Activated CD4-positive, alpha-beta T cell treated with anti-CD3 and anti-CD28 coated beads, Interleukin-10, Interleukin-2, amounts not matched to agents 100 ng/mL and 50 ng/mL, durations not matched to agents 16 hours and 8 hours (primary cell): ENCODE measurements around the gene DOCK6.

Experiments used
- DNase-seq: peaks from one replicate; pipeline ENCODE4 v3.0.0-alpha.2; 2020

Gene DOCK6

GRCh38 chr19:11274533-11275086 lies 12.3 kb upstream of the DOCK6 start:
- no peak for DNase-seq

GRCh38 chr19:11273989-11274388 lies 11.7 kb upstream of the DOCK6 start:
- no peak for DNase-seq

GRCh38 chr19:11273296-11273695 lies 11.0 kb upstream of the DOCK6 start:
- no peak for DNase-seq

- no peak for DNase-seq
Observed at GRCh38 chr19:11269408-11269807, 7.1 kb upstream of the DOCK6 start.

- DNase-seq = no peak
Observed at GRCh38 chr19:11268783-11269267, 6.5 kb upstream of the DOCK6 start.

- DNase-seq = no peak
Observed at GRCh38 chr19:11267316-11268085, 5.2 kb upstream of the DOCK6 start.

GRCh38 chr19:11265785-11266236 lies 3.5 kb upstream of the DOCK6 start:
- no peak for DNase-seq

- DNase-seq = no peak
Observed at GRCh38 chr19:11265177-11265784, 3.0 kb upstream of the DOCK6 start.

- DNase-seq = no peak
Observed at GRCh38 chr19:11264452-11265176, 2.3 kb upstream of the DOCK6 start.

GRCh38 chr19:11263726-11264125 lies 1.4 kb upstream of the DOCK6 start:
- no peak for DNase-seq

GRCh38 chr19:11261431-11261970 lies 823 bp downstream of the DOCK6 start:
- DNase-seq = no peak

GRCh38 chr19:11260996-11261395 lies 1.3 kb downstream of the DOCK6 start:
- DNase-seq = no peak

- DNase-seq = no peak
Observed at GRCh38 chr19:11257846-11258380, 4.4 kb downstream of the DOCK6 start.

- DNase-seq = no peak
Observed at GRCh38 chr19:11256189-11256588, 6.1 kb downstream of the DOCK6 start.

GRCh38 chr19:11254666-11255065 lies 7.7 kb downstream of the DOCK6 start:
- no peak for DNase-seq

GRCh38 chr19:11252665-11253355 lies 9.5 kb downstream of the DOCK6 start:
- no peak for DNase-seq

GRCh38 chr19:11251650-11252314 lies 10.5 kb downstream of the DOCK6 start:
- DNase-seq = no peak

GRCh38 chr19:11251217-11251616 lies 11.1 kb downstream of the DOCK6 start:
- no peak for DNase-seq

GRCh38 chr19:11248852-11249251 lies 13.5 kb downstream of the DOCK6 start:
- no peak for DNase-seq

GRCh38 chr19:11247934-11248333 lies 14.4 kb downstream of the DOCK6 start:
- DNase-seq = no peak

GRCh38 chr19:11247391-11247790 lies 14.9 kb downstream of the DOCK6 start:
- DNase-seq = no peak

- DNase-seq = no peak
Observed at GRCh38 chr19:11246941-11247340, 15.4 kb downstream of the DOCK6 start.
